HEK293 (cell line): ENCODE data around the gene SHMT2.

Experiments
- AEBP2 ChIP-seq: fragments of 450-650 bp; formaldehyde crosslinking; IDR thresholded peaks from 2 replicates; pipeline ENCODE4 v1.5.1; 2016; ENCODE audit warnings: missing biosample characterization, missing genetic modification characterization, borderline replicate concordance
- KLF8 ChIP-seq: fragments of 450-650 bp; formaldehyde crosslinking; IDR thresholded peaks from 2 replicates; pipeline ENCODE4 v1.5.1; 2016; ENCODE audit warnings: missing biosample characterization, missing genetic modification characterization
- SCRT1 ChIP-seq: fragments of 450-650 bp; formaldehyde crosslinking; IDR thresholded peaks from 2 replicates; pipeline ENCODE4 v1.5.1; 2016; ENCODE audit warnings: missing biosample characterization, missing genetic modification characterization, borderline replicate concordance
- YY1 ChIP-seq: fragments of 450-650 bp; formaldehyde crosslinking; IDR thresholded peaks from 2 replicates; pipeline ENCODE4 v1.5.1; 2018; ENCODE audit warnings: missing biosample characterization, missing genetic modification characterization
- ZBTB49 ChIP-seq: fragments of 450-650 bp; formaldehyde crosslinking; IDR thresholded peaks from 2 replicates; pipeline ENCODE4 v1.5.1; 2016; ENCODE audit warnings: missing biosample characterization, missing genetic modification characterization, low read depth
- ZBTB6 ChIP-seq: fragments of 450-650 bp; formaldehyde crosslinking; IDR thresholded peaks from 2 replicates; pipeline ENCODE4 v1.5.1; 2017; ENCODE audit warnings: missing biosample characterization, missing genetic modification characterization
- ZBTB7A ChIP-seq: fragments of 450-650 bp; formaldehyde crosslinking; IDR thresholded peaks from 2 replicates; pipeline ENCODE4 v1.5.1; 2016; ENCODE audit warnings: low read depth, missing biosample characterization, missing genetic modification characterization
- ZNF155 ChIP-seq: fragments of 450-650 bp; formaldehyde crosslinking; IDR thresholded peaks from 2 replicates; pipeline ENCODE4 v1.5.1; 2016; ENCODE audit warnings: missing biosample characterization, missing genetic modification characterization
- ZNF18 ChIP-seq: fragments of 450-650 bp; formaldehyde crosslinking; IDR thresholded peaks from 2 replicates; pipeline ENCODE4 v1.5.1; 2016; ENCODE audit warnings: missing biosample characterization, missing genetic modification characterization
- ZNF248 ChIP-seq: fragments of 450-650 bp; formaldehyde crosslinking; IDR thresholded peaks from 2 replicates; pipeline ENCODE4 v1.5.1; 2017; ENCODE audit warnings: missing biosample characterization, missing genetic modification characterization
- ZNF280C ChIP-seq: fragments of 450-650 bp; formaldehyde crosslinking; IDR thresholded peaks from 2 replicates; pipeline ENCODE4 v1.5.1; 2016; ENCODE audit warnings: missing biosample characterization, missing genetic modification characterization
- ZNF404 ChIP-seq: fragments of 450-650 bp; formaldehyde crosslinking; IDR thresholded peaks from 2 replicates; pipeline ENCODE4 v1.5.1; 2017; ENCODE audit warnings: missing biosample characterization, missing genetic modification characterization
- ZNF423 ChIP-seq: fragments of 450-650 bp; formaldehyde crosslinking; IDR thresholded peaks from 2 replicates; pipeline ENCODE4 v1.5.1; 2016; ENCODE audit warnings: missing biosample characterization, missing genetic modification characterization
- ZNF530 ChIP-seq: fragments of 450-650 bp; formaldehyde crosslinking; IDR thresholded peaks from 2 replicates; pipeline ENCODE4 v1.5.1; 2016; ENCODE audit warnings: low read depth, missing biosample characterization, missing genetic modification characterization
- ZNF561 ChIP-seq: fragments of 450-650 bp; IDR thresholded peaks from 2 replicates; pipeline ENCODE4 v1.5.1; 2018; ENCODE audit warnings: missing biosample characterization, missing genetic modification characterization, borderline replicate concordance
- ZNF664 ChIP-seq: fragments of 450-650 bp; formaldehyde crosslinking; IDR thresholded peaks from 2 replicates; pipeline ENCODE4 v1.5.1; 2016; ENCODE audit warnings: missing biosample characterization, missing genetic modification characterization
- ZNF747 ChIP-seq: fragments of 450-650 bp; formaldehyde crosslinking; IDR thresholded peaks from 2 replicates; pipeline ENCODE4 v1.5.1; 2016; ENCODE audit warnings: missing biosample characterization, missing genetic modification characterization
- ZXDB ChIP-seq: fragments of 450-650 bp; formaldehyde crosslinking; IDR thresholded peaks from 2 replicates; pipeline ENCODE4 v1.5.1; 2016; ENCODE audit warnings: missing biosample characterization, missing genetic modification characterization
- TF ChIP-seq, protein P1 (sequence below): fragments of 450-650 bp; formaldehyde crosslinking; IDR thresholded peaks from 2 replicates; pipeline ENCODE4 v1.5.1; 2016; ENCODE audit warnings: missing biosample characterization, missing genetic modification characterization
- TF ChIP-seq, protein P2 (sequence below): fragments of 450-650 bp; formaldehyde crosslinking; optimal IDR thresholded peaks from 2 replicates; pipeline ENCODE3; 2016; ENCODE audit warnings: missing biosample characterization, mild to moderate bottlenecking, missing genetic modification characterization
- TF ChIP-seq, protein P3 (sequence below): fragments of 450-650 bp; IDR thresholded peaks from 2 replicates; pipeline ENCODE4 v1.5.1; 2018; ENCODE audit warnings: missing biosample characterization, mild to moderate bottlenecking, missing genetic modification characterization
- TF ChIP-seq, protein P4 (sequence below): fragments of 450-650 bp; formaldehyde crosslinking; IDR thresholded peaks from 2 replicates; pipeline ENCODE4 v1.5.1; 2016; ENCODE audit warnings: missing biosample characterization, missing genetic modification characterization

The SHMT2 gene

GRCh38 chr12:57238854-57239554 is 9.5 kb downstream of the SHMT2 start (continued):
- TF ChIP-seq ZNF280C (tag by site-specific recombination) (no peak), ZNF747 (tag by site-specific recombination) (no peak), AEBP2 (tag by site-specific recombination) (no peak), ZNF561 (tag by site-specific recombination) (peak; percentile 86; the same call in 1 of the 2 replicates), ZNF404 (no peak), YY1 (tag by site-specific recombination) (peak; percentile 58; the same call in 1 of the 2 replicates), KLF8 (tag by site-specific recombination) (peak; percentile 90), SCRT1 (tag by site-specific recombination) (no peak), ZNF530 (tag by site-specific recombination) (no peak), ZBTB7A (tag by site-specific recombination) (peak; percentile 60; the same call in 1 of the 2 replicates), ZBTB6 (tag by site-specific recombination) (0 out of 2 replicates have a peak, but pooled peaks have one; percentile 35), ZNF155 (tag by site-specific recombination) (no peak), ZNF664 (tag by site-specific recombination) (no peak), ZNF423 (no peak), ZBTB49 (tag by site-specific recombination) (no peak), ZNF18 (tag by site-specific recombination) (no peak), ZNF248 (no peak), ZXDB (tag by site-specific recombination) (peak; percentile 79)
- TF ChIP-seq, protein P1, sequence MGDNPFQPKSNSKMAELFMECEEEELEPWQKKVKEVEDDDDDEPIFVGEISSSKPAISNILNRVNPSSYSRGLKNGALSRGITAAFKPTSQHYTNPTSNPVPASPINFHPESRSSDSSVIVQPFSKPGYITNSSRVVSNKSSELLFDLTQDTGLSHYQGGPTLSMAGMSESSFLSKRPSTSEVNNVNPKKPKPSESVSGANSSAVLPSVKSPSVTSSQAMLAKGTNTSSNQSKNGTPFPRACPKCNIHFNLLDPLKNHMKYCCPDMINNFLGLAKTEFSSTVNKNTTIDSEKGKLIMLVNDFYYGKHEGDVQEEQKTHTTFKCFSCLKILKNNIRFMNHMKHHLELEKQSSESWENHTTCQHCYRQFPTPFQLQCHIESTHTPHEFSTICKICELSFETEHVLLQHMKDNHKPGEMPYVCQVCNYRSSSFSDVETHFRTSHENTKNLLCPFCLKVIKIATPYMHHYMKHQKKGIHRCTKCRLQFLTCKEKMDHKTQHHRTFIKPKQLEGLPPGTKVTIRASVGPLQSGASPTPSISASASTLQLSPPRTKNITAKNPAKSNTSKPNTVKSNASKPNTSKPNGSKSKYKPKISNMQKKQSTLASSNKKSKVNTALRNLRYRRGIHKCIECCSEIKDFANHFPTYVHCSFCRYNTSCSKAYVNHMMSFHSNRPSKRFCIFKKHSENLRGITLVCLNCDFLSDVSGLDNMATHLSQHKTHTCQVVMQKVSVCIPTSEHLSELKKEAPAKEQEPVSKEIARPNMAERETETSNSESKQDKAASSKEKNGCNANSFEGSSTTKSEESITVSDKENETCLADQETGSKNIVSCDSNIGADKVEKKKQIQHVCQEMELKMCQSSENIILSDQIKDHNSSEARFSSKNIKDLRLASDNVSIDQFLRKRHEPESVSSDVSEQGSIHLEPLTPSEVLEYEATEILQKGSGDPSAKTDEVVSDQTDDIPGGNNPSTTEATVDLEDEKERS (tag by site-specific recombination), result no peak
- TF ChIP-seq, protein P2, sequence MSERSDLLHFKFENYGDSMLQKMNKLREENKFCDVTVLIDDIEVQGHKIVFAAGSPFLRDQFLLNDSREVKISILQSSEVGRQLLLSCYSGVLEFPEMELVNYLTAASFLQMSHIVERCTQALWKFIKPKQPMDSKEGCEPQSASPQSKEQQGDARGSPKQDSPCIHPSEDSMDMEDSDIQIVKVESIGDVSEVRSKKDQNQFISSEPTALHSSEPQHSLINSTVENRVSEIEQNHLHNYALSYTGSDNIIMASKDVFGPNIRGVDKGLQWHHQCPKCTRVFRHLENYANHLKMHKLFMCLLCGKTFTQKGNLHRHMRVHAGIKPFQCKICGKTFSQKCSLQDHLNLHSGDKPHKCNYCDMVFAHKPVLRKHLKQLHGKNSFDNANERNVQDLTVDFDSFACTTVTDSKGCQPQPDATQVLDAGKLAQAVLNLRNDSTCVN, result peak; percentile 72
- TF ChIP-seq, protein P3, sequence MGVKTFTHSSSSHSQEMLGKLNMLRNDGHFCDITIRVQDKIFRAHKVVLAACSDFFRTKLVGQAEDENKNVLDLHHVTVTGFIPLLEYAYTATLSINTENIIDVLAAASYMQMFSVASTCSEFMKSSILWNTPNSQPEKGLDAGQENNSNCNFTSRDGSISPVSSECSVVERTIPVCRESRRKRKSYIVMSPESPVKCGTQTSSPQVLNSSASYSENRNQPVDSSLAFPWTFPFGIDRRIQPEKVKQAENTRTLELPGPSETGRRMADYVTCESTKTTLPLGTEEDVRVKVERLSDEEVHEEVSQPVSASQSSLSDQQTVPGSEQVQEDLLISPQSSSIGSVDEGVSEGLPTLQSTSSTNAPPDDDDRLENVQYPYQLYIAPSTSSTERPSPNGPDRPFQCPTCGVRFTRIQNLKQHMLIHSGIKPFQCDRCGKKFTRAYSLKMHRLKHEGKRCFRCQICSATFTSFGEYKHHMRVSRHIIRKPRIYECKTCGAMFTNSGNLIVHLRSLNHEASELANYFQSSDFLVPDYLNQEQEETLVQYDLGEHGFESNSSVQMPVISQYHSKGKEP (tag by site-specific recombination), result peak; percentile 85; the same call in 1 of the 2 replicates
- TF ChIP-seq, protein P4, sequence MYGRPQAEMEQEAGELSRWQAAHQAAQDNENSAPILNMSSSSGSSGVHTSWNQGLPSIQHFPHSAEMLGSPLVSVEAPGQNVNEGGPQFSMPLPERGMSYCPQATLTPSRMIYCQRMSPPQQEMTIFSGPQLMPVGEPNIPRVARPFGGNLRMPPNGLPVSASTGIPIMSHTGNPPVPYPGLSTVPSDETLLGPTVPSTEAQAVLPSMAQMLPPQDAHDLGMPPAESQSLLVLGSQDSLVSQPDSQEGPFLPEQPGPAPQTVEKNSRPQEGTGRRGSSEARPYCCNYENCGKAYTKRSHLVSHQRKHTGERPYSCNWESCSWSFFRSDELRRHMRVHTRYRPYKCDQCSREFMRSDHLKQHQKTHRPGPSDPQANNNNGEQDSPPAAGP, result peak; percentile 90
